Measurements from ENCODE around the gene GCG.

The GCG gene

DNA sequence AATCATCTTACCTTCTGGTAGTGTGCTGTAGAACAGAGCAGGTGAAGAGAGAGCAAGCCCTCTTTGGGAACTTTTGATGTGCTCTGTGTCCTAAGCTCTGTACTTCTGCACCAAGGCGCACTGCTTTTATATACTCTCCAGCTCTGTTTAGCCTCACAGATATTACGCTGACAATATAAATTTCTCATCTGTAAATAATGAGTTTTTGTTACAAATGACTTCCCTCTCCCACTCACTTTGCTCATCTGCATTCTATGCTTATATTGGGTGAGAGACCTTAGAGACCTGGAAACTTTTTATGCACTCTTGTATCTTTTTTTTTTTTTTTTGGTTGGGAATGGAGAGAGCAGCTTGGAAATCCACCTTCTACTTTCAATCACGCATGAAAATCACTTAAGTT lies at the start of gene GCG:
Gene GCG (minus strand): TSS at position 101 of the 400 bp plus-strand sequence. CDS start 3,069 bp downstream, outside the sequence.
- no peak for DNase-seq

- no peak for DNase-seq
Measured at GRCh38 chr2:162200636-162201035, 48.6 kb upstream of the GCG start.

DNA sequence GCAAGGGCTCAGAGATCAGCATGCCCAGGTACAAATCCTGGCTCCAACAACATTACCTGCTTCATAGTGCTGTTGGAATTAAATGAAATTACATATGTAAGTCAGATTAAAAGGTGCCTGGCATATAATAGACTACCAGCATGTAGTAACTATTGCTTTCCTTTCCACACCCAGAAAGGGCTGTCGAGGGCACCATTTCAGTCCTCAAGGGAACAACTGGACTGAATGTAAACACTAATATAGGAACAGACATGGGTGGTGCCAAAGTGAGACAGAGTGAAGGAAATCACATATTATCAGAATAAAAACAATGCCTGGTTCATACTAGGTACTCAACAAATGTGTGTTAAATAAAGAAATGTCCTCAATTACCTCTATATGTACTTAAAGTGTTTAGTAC lies 47.9 kb upstream of the GCG start:
- DNase-seq = no peak

DNA sequence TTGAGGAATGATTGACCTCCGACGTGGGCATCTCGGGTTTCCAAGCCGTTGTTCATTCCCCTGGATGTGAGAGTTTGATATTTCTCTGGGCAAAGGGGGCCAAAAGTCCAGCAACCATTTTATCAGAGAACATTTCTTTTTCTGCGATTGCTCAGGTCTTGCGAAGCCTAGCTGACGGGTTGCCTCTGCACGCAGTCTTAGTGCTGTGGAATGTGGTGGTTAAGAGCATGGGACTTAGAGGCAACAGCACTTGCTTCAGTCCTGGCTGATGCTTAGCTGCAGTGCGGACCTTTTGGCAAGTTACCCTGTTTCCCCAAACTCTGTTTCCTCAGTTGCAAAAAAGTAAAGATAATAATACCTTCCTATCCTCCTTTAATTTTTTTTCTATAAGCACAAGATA lies 46.2 kb upstream of the GCG start:
- no peak for DNase-seq

DNA sequence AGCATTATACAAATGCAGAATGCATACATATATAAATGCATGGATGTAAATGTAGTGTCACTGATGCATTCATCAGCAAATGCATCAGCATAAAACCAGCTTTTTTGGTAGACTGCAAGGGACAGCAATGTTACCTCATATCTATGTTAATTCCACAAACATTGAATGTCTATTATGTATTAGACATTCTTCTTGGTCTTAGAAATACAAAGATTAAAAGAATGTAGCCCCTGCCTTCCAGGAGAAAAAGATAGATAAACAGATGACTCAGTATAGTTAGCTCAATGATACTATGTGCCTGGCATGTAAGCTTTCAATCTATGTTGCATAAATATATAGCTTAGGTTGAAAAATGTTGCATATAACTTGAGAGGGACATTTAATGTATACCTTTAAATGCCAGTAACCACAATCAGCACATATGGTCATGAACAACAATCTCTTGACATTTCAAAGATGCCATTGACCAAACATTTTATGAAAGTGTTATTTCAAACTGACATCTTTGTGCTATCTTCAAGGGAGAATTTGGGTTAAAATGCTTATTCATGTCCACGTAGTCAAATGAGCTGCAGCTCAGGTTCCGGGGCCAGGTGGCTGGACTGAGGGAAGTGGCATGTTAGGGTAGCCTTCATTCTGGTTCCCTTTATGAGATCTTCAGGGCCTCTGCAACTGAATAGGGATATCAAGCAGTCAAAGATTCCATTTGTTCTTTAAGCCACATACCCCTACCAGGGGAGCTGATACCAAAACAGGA lies 45.2 kb upstream of the GCG start:
- DNase-seq = no peak

- DNase-seq = no peak
Measured at GRCh38 chr2:162196638-162197037, 44.6 kb upstream of the GCG start.

DNA sequence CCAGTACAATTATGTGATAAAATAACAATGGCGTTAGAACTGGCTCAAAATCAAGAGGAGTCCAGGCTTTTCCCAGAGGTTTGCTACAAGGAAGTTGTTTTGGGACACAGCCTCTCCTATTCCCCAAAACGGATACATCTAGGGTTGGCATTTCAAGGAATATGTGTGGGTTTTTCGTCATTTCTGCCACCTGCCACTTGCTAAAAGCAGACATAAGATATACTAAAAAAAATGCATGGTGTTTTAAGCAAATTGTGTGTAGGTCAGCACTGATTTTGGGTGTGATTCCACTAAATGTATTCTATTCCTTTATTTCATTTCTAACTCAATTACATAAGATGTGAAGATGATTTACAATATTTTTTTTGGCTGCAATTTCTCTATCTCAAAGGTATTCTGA lies 36.4 kb upstream of the GCG start:
- DNase-seq = no peak

- DNase-seq = no peak
Measured at GRCh38 chr2:162185541-162186232, 33.6 kb upstream of the GCG start.

DNA sequence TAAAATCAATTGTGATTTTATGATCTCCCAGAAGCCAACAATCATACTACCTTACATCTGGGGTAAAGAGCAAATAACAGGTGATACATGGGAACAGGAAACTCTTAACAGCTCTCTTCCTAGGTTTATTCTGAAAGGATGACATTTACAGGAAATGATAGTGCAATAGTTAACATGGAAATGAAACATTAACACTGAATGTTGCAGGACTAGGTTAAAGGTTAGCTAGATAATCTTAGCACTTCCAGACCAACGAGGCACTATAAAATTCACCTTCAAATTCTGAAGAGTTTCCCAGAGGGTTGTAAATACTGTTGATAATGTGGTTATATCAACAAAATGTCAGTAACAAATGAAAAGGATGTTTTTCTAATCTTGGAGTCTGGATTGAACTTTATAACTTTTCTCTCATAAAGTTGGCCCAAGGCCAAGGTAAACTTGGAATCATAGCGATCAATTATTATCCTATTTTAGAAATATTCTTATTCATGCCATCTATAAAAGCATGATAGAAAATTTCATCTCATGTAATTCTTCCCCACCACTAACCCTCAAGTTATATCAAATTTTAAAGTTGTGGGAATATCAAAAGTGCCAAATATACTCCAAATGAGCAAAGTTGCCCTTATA lies 32.9 kb upstream of the GCG start:
- DNase-seq = no peak

DNA sequence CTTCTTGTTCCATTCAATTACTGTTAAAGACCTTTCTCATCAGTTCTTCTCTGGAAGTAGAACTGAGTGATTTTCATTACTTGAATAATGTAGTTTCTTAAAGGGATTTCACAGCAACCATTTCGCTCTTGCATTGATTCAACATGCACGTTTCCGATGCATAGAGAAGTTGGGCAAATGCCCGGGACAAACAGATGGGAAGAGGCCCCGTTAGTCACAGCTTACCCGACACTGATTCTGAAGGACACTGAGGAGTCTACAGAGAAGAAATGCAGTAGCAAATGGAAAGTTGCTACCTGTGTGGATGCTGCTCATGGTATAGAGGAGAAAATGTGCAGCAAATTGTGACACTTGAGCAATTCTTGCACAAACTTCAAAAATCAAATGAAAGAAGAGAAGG lies 32.3 kb upstream of the GCG start:
- no peak for DNase-seq

DNA sequence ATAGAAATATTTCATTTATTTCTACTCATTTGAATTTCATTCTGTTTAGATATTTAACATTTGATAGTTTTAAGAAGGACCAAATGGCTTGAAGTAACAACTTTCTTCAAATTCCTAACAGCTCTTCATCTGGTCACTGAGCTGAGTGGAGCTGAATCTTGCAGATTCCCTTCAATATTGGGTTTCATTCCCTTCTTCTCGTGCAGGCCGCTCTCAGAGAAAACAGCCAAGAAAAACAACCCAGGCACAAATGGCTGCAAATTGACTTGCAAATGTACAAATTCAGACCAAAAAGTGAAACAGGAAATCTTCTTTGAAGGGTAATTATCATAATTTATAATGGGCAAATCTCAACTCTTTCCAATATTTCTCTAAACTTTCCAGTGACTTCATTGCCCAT lies 30.3 kb upstream of the GCG start:
- DNase-seq = no peak

DNA sequence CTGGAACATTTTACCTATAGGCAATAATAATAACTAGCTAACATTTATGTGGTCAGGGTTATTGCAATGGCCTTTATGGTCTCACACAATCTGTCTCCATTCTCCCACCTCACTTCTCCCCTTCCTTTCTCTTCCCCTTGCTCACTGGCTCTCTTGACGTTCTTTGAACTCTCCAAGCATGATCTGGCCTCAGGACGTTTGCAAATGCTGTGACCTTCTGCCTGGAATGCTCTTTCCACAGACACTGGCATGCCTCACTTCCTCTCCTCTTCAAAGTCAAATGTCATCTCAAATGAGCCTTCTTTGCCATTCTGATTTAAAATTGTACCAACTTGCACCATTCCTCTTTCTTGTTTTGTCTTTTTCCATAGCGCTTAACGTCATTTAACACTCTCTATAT lies 25.3 kb upstream of the GCG start:
- DNase-seq = no peak

DNA sequence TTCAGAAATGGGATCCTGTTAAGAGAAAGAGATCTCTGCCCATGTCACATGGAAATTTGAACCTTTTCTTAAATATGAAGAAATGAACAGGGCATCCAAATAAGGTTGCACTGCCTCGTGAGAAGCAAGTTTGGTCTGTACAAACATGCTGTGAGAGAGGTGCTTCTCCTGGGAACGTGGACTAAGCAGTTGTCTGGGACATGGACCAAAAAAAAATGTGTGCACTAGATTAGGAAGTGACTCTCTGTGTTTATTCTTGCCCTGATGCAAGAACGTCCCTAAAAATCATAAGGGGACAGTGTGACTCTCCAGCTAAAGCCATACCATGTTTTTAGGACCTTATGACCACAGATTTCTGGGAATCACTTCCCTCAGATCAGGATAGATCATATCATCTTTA lies 23.7 kb upstream of the GCG start:
- no peak for DNase-seq

DNA sequence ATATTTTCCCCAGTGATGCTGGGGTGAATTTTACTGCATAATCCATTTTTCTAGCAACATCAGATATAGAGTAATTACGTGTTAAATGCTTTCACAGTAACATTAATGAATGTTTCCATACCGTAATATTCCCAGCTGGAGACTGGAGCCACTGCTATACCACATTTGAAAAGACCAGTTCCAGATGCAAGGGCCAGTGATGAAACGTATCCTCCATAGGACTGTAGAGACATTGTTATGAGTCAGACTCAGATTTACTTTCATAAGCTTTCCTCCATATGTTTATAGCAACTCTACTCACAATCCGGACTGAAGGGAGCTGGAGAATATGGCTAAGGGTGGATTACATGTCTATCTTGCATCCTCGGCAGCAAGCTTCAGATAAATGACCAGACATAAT lies 22.7 kb upstream of the GCG start:
- no peak for DNase-seq

DNA sequence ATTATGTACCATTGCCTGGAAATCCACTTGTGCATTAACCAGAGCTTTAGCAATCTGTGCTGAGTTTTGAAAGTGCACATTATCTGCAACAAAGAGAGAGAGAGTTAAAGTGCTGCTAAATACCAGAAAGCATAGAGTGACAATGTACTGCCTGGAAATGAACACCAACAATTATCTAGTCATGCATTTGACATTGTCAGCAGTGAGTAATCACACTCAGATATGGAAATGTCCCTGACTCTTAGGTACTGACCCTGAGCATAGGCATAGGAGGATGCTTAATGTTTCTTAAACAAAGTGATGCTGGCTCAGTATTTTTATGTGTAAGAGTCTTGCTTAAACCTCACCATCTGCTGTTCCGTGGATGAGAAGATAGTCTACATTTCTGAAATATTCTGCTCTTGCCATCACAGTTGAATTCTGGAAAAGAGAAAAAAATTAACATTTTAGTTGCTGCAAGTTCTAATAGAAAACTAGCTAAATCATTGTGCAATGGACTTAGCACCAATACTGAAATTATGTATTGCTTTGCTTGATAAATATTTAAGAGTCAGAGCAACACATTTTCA lies 20.8 kb upstream of the GCG start:
- DNase-seq = no peak

GRCh38 chr2:162166745-162167144 lies 14.7 kb upstream of the GCG start:
- no peak for DNase-seq

DNA sequence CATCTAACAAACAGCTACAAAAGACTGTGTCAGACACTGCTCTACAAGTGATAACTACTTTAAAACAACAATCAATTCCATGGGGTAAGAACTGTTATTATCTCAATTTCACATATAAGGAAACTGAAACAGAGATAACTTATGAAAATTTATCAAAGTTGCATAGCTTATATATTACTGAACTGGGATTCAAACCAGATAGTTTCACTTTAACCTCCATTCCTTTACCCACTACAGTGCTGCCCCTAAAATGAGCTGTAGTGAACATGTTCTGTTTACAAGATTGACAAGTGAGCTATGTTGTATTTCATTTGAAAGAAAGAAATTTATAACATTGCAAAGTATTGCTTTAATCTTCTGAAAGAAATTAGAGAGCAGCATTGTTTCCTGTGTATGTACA lies 14.1 kb upstream of the GCG start:
- no peak for DNase-seq

GRCh38 chr2:162164802-162165201 lies 12.8 kb upstream of the GCG start:
- no peak for DNase-seq

DNA sequence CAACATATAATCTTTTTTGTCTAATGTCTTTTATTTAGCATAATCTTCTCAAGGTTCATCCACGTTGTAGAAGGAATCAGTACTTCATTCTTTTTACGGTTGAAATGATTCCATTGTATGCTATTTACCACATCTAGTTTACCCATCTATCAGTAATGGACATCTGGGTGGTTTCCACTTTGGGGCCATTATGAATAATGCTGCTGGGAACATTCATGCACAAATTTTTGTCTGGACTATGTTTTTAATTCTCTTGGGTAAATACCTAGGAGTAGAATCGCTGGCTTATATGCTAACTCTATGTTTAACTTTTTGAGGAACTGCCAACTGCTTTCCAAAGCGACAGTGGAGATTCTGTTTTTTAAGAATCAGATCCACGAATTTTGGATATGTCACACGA lies 7.4 kb upstream of the GCG start:
- no peak for DNase-seq

- no peak for DNase-seq
Measured at GRCh38 chr2:162156149-162156548, 4.1 kb upstream of the GCG start.

DNA sequence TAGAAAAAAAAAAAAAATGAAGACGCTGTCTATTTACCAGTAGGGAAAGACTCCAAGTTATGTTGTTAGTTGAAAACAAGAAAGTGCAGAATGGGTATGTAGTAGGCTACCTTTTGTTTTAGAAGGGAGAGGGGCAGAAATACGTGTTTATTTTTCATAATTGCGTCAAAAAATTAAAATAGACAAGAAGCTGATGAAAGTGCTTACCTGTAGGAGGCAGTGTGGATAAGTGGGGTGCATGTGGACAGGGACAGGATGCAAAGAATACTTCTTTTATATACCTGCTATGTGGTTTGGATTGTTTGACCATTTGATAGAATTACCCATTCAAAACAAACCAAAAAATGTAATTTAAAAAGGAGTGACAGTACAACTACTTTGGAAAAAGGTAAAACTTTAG lies 3.0 kb upstream of the GCG start:
- no peak for DNase-seq

GRCh38 chr2:162153608-162154224 lies 1.7 kb upstream of the GCG start:
- peak; percentile 76 for DNase-seq

GRCh38 chr2:162149940-162150339 lies 2.1 kb downstream of the GCG start:
- no peak for DNase-seq

DNA sequence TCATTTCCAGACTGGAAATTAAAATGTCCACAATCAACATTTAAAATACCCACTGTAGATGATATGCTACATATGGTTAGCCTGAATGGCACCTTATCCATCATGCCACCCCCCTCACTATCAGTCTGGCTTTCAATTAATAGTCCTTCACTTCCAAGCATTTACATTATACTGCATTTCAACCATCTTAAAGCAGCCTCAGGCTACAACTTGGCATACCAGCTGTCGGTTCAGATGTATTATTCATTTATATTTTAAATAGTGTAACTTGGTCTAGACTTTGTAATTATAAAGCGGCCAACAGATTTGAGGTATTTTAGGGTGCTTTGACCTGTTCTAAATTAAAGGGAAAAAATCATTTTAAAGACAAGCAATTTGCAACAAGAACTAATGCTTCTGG lies 2.6 kb downstream of the GCG start:
- no peak for DNase-seq

Measured in activated CD4-positive, alpha-beta T cell treated with anti-CD3 and anti-CD28 coated beads for 48 hours (primary cell).